Effector CD8-positive, alpha-beta T cell (primary cell): ENCODE measurements around the gene SERINC5.
"Not testable (repeated sequence)": the region's sequence is repeated elsewhere in the genome, so short reads cannot be mapped to it uniquely, and the experiment has no call there.

Experiments used
- DNase-seq: peaks from one replicate; lab custom pipeline; 2025; lab: John Stamatoyannopoulos, UW

Gene SERINC5

DNA sequence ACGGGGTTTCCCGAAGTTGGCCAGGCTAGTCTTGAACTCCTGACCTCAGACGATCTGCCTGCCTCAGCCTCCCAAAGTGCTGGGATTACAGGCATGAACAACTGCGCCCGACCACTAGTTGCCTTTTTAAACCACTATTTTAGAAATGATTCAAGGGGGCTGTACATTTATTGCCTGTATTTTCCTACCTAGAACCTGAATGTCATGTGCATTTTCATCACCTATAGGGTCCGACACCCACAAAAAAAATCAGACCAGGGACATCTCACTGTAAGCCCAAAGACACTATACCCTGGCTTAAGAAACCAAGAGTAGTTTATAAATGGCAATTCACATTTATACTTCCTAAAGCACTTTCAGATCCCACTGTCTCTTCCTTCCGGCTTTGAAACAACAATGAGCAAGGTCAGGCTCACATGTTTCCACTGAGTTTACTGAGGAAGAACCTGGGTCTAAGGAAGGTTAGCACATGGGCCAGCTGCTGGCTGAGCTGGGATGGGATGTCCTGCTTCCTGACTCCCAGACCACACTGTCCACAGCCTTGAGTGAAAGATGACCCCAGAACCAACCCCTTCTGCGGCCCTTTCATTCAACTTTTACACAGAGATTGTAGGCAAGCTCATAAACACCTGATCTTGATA lies 87.3 kb downstream of the SERINC5 start:
- DNase-seq = no peak

DNA sequence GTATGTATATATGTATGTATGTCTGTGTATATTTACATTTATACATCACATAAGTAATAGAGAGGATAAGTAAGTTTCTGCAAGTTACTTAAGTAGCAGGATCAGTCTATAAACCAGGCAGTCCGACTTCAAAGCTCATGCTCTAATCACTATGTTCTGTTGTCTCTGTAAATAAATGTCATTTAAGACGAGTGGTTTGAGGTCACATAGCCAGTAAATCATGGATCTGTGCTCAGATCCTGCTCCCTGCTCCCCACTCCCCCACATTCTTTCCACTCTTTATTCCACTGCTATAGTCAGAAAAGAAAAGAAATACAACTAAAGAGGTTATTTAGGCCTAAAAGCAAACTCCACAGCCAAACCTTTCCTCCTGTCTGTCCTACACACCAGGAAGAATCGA lies 90.4 kb downstream of the SERINC5 start:
- no peak for DNase-seq

DNA sequence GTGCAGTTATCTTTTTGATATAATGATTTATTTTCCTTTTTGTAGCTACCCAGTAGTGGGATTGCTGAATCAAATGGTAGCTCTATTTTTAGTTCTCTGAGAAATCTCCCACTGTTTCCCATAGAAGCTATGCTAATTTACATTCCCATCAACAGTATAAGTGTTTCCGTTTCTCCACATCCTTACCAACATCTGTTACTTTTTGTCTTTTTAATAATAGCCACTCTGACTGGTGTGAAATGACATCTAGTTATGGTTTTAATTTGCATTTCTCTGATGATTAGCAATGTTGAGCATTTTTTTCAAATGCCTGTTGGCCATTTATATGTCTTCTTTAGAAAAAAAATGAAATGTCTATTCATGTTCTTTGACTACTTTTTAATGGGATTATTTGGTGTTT lies 94.7 kb downstream of the SERINC5 start:
- DNase-seq = no peak

DNA sequence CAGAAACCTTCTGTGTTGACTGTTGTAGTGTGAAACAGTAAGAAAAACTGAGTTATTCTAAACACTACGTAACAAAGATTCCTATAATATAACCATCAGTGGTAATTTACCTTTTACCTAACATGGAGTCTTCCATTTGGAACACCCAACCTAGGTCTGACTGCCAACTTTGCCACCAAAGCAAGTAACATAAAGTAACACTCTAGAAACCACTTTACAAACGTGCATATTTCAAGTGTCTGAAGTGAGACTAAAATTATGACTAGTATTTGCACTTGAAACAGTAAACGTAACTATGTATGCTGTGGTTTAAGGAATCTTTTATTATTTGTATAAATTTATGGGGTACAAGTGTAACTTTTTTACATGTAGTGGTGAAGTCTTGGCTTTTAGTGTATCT lies 95.6 kb downstream of the SERINC5 start:
- no peak for DNase-seq

DNA sequence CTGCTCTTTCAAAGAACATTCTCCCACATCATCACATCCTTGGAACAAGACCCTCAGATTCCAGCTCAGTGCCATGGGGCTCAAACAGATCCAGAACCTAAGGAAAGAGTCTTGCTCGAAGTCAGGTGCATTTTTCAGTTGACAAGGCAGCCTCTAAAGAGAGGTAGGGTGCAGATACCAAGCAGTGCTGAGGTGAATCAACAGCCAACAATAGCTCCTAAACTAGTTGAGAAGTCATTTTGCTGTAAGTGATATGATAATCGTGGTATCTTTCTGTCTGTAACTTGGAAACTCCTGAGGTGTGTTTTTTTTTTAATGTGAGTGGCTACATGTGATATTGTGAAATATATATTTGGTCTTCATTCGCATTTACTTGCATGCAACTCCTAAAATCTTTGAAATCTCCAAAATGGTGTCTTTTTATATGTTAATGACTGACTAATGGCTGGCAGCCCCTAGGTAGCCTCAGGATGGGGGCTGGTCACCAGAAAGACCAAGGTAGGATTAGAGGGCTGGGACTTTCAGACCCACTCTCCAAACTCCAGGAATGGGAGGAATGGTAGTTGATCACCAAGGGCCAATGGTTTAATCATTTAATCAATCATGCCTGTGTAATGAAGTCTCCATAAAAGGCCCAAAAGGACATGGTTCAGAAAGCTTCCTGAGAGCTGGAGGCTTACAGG lies 96.6 kb downstream of the SERINC5 start:
- DNase-seq = no peak

DNA sequence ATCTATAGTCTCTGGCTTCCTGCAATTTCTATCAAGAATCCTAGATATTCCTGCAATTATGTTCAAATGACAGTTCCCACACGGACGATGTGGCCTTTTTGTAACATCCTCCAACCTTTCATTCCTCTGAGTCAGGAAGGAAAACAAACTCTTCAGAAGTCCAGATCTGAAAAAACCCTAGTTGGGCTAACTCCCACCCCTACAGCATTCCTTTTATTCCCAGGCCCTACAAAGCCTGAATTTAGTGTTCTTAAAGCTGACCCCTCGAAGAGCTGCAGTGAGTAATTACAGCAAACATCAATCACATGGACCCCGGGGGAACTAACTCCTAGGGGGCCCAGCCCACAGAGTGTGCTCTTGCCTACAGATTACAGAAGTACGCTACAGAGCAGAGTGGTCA lies 99.7 kb downstream of the SERINC5 start:
- DNase-seq = no peak

DNA sequence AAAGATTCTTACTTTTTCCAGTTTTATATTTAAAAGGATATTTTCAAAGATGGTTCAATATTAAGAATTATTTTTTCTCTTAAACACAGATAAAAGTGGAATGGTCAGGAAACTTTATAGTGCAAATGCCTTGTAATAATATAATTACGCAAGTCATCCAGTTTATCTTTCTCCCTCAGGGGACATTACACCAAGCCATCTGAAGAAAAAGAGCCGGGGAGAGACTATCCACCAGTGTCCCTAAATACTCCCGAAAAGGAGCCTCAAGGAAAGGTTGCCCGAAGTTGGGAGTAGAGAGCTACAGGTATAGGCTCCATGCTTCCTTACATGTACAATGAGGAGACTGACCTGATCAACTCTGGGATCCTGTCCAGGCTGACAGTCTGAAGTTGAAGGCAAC lies 101.1 kb downstream of the SERINC5 start:
- DNase-seq = no peak

DNA sequence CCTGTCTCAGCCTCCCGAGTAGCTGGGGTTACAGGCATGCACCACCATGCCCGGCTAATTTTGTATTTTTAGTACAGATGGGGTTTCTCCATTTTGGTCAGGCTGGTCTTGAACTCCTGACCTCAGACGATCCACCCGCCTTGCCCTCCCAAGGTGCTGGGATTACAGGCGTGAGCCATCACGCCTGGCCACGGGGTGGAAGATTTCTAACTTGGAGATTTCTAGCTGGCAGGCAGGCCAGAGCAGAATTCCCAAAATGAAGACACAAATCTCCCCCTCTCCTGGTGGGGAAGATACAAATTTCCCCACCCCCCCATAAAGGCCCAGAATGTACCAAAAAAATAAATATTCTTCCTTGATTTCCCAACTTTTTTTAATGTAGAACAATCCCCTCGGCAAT lies 101.6 kb downstream of the SERINC5 start:
- not testable (repeated sequence) for DNase-seq

DNA sequence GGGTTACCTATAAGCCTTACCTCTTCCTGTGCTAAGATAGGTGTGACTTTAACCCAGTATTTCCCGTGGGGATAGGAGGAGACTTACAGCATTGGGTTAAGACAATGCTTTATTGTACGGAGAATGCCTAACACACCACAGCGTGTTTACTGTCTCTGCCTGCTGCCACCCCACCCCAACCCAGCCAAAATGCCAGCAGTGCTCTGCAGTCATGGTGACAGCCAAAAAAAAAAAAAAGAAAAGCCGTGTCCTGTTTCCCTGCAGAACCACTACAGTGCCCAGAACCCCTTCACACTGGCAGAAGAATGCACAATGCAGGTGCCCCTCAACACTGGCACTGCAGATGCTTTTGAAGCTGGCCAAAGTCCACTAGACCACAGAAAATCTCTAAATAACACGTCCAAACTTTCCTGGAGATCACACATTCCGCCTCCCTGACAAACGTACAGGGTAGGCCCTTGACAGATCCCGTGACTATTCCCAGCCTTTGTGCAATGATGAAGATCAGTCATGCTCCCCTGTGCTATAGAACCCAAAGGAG lies 102.2 kb downstream of the SERINC5 start:
- no peak for DNase-seq

DNA sequence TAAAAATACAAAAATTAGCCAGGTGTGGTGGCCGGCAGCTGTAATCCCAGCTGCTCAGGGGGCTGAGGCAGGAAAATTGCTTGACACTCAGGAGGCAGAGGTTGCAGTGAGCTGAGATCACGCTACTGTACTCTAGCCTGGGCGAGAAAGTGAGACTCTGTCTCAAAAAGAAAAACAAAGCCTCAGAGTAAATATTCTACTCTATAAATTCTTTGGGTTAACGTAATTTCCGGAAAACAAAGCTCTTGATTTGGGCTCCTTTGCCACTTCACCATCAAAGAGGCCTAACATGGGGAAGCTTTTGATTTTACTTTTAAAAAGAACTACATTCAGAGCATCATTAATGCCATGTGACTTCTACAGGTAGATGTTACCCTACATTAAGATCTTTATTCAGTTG lies 103.1 kb downstream of the SERINC5 start:
- no peak for DNase-seq

DNA sequence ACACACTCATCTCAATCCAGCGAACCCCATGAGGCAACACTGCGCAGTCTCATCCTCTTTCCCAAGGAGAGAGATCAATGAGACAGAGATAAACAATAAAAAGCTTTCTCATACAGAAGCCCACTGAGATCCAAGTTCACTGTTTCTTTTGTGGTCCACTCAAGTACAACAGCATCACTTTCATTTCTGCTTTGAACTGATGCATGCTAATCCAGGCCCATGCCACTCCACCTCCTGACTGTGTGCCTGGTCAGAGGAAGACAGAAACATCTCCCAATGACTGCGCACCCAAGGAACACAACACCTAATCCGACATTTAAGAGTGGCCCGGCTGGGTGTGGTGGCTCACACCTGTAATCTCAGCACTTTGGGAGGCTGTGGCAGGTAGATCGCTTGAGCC lies 104.0 kb downstream of the SERINC5 start:
- no peak for DNase-seq

DNA sequence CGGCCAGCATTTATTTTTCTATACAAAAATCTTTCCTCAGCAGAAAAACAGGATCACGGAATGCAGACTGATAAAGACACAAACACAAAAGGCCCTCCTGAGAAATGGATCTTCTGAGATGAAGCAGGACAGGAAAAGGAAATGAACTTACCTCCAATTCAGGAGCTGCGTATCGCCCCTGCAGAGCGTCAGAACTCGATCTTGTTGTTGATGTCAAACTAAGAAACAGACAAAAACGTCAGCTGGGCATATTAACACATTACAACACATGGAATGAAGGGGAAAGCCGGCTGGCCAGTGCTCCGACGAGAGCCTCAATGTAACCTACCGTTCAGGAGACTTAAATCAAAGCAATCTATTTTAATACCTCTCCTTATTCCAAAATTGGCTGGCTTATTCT lies 105.1 kb downstream of the SERINC5 start:
- DNase-seq = no peak

DNA sequence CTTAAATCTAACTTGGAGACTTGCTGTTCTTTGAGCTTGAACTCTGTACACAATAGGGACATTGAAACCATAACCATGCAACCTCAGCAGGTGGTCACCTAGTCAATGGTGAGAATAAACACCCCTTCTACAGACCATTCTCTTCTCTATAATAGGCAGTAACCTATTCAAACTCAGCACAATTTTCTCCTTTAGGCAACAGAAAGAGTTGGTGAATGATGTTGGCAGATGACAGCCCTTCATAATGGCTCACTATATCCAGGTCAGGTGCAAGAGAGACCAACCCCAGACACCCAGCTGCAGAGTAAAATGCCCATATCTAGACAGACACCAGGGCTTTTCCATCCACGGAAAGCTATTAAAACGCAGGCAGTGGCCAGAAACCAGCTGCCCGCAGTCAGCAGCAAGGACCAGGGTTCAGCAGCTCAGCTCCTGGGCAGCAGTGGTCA lies 106.7 kb downstream of the SERINC5 start:
- DNase-seq = no peak

DNA sequence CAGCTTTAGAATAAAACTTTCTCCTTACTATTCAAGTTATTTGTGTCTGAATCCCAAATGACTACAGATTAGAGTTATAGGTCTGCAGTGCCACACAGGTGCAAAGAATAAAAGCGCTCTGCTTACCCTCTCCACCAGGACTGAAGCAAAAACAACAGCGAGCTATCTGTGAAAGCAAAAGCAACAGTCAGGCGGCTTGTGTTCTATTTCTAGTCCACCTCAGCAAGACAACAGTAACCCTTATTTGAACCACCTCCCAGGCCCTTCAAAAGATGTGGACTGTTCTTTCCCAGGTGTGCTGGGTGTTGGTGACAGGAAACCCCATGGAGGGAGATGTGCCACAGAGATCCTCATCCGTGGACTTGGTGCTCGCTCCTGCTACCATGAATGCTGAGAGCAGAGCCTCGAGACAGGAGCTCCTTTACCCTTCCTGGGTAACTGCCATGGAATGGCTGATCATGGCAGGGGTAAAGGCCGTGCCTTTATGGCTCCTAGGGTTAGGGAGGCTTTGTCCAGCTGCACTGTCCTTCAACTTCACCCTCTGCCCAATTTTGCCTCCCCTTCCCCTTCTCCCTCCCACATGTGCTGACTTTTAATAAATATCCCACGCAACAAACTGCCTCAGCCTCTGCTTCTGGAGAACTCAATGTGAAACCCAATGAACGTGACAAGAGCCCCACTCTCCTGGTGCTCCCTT lies 108.6 kb downstream of the SERINC5 start:
- no peak for DNase-seq

DNA sequence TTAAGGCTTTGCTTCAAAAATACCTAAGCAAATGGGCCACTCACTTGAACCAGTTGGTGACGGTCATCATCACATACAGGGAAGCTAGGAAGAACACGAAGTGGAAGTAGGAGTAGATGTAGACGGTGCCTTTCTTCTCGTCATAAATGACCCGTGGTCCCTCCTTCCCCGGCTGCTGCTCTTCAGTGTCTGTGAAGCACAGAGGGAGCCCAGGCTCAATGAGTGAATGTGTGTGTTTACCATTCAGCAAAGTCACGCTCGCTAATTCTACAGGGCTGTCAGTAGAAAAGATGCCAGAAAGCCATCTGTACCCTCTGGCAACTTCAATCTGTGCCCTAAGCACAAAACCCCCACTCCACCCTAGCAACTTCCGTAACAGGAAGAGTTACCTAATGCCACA lies 109.8 kb downstream of the SERINC5 start:
- DNase-seq = no peak

DNA sequence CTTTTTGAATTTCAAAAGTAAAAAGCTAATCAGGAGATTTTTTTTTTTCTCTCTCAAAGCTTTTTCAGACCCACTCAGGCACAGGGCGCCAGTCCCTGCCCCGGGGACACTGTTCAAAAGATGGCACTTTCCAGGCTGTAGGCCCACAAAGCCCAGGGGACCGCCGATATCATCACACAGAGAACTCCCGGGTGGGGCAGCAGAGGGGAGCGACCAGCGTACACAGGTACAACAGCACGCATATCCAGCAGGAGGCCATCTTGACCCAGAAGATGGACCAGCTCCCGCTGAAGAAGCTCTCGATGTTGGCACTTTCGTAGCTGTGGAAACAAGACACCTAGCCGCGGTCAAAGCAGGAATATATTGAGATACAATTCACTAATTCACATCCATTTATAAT lies 112.4 kb downstream of the SERINC5 start:
- no peak for DNase-seq

DNA sequence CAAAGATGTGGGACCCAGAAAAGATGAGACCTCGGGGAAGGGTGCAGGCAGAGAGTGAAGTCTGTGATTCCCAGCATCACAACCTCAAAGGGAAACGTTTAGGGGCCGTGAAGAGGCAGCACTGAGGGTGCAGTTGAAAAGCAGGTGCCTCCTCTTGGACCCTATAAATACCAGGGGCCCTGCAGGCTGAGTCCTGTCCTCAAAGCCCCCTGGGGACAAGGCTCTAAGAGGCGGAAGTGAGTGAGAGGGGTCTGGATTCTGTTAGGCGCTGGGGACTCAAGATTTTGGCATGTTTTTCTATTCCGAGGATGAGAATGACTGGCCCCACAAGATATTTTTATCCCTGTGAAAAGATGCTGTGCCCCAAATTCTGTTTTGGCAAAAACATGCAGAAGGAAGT lies 112.9 kb downstream of the SERINC5 start:
- no peak for DNase-seq

DNA sequence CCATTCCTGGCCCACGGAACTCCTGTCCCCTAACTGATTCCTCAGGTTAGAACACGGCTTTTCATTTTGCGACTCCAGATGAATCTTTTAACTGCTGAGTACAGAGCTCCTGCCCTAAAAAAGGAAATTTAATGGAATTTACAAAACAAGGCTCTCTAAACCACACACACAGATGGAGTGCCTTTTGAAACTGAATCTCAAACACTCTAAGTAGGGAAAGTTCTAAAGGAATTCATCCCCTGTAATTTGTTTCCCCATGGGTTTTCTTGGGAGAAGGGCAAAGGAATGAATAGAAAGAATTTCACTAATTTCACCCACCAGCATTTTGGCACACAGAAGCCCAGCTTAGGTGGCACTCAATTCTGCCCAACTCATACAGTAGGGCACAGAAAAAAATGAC lies 114.2 kb downstream of the SERINC5 start:
- DNase-seq = no peak

DNA sequence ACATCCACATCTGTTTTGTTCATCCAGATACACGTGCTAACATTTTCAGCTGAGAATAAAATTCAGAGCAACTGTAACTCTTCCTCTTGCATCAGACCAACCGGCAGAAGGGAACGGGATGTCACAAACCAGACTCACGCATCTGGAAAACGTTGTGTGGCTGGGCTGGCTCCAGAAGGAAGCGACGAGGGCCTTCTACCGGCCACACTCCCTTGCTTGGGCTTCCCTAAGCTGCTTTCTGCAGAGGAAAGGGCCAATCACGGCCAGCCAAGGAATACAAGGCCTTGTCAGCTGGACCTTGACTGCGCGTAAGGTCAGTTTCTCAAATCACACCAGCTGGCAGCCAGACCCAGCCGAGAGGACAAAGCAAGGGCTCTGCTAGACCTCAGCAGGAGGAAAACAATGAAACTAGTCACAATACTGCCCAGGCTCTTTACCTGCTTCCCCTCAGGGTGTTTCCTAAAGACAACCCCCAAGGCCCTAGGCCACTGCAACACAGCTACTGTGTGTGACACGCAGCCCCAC lies 114.6 kb downstream of the SERINC5 start:
- DNase-seq = no peak

DNA sequence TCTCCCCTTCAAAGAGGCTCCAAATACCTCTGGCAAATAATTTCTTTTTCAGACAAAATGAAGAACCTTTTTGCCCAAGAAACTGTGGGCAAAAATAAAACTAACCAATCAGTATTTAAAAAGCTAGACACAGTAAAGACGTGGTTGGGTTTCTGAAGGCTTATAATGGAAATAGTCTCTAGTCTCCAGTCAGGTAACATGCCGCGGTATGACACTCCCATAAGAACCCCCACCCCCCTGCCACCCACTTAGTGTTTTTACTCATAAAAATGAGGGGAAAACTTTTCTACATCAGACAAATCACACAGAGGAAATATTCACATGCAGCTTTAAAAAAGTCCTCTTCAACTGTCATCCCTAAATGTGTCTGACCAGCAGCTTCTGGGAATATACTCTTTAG lies 115.4 kb downstream of the SERINC5 start:
- DNase-seq = no peak

DNA sequence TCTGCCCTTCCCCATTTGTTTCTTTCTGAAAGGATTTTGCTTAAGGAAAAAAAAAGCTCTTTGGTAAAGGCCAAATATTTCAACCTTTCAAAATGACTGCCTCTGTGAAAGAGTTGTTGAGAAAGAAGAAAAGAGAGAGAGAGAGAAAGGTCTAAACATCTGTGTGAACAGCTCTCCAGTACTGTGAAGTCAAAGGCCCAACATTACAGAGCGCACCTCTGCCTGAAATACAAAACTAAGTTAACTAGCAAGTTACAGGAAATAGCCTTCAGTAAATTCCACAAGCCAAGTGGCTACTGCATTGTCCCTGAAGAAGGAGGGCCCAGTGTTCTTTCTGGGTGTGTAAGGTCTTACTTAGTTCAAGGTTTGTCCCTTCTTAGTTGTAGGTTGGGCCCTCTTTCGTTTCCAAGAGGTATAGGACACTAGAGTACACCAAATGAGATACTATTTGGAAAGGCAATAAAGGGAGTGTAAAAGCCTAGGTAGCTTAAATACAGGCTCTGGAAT lies 116.3 kb downstream of the SERINC5 start:
- no peak for DNase-seq

DNA sequence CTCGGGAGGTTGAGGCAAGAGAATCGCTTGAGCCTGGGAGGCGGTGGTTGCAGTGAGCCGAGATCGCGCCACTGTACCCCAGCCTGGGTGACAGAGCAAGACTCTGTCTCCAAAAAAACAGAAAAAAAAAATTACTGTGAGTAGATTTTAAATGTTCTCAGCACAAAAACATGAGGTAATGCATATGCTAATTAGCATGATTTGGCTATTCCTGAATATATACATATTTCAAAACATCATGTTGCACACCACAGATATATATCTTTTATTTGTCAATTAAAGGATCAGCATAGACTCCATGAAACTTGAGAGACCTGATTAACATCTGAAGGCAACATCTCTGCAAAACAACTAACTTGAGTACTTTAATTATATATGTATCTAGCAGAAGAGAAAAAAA lies 117.4 kb downstream of the SERINC5 start:
- DNase-seq = no peak

DNA sequence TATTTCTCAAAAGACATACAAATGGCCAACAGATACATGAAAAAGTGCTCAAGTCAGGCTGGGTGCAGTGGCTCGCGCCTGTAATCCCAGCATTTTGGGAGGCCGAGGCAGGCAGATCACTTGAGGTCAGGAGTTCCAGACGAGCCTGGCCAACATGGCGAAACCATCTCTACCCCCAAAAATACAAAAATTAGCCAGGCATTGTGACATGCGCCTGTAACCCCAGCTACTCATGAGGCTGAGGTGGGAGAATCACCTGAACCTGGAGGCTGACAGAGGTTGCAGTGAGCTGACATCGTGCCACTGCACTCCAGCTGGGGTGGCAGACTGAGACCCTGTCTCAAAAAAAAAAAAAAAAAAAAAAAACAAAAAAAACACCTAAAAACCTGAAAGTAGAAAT lies 119.0 kb downstream of the SERINC5 start:
- DNase-seq = not testable (repeated sequence)
